ENCODE results near the gene PLCB1.

DNA sequence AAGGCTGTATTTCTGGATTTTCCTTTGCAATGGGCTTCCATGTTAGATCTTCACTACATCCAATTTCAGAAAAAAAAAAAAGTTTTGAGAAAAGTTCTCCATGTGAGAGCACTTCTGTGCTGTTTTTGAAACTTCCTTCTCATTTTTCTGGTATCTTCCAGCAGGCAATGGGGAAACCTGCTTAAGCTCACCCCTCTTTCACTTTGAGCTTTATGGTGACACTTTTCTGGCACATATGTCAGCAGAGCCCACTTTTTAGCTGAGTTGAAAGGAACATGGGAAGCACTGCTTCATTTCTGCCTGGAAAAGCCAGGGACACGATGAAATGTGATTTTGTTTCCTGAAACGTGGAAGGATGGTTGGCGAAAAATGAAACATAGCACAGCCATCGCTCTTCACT lies 293.7 kb downstream of the PLCB1 start:
- TF ChIP-seq EZH2phosphoT487 (IDR thresholded peaks at IDR 0.05; ENCODE audit: borderline replicate concordance): no peak
- TF ChIP-seq, protein P1, sequence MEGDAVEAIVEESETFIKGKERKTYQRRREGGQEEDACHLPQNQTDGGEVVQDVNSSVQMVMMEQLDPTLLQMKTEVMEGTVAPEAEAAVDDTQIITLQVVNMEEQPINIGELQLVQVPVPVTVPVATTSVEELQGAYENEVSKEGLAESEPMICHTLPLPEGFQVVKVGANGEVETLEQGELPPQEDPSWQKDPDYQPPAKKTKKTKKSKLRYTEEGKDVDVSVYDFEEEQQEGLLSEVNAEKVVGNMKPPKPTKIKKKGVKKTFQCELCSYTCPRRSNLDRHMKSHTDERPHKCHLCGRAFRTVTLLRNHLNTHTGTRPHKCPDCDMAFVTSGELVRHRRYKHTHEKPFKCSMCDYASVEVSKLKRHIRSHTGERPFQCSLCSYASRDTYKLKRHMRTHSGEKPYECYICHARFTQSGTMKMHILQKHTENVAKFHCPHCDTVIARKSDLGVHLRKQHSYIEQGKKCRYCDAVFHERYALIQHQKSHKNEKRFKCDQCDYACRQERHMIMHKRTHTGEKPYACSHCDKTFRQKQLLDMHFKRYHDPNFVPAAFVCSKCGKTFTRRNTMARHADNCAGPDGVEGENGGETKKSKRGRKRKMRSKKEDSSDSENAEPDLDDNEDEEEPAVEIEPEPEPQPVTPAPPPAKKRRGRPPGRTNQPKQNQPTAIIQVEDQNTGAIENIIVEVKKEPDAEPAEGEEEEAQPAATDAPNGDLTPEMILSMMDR (conservative IDR thresholded peaks at IDR 0.05; ENCODE audit: low read length): no peak
